K562 (cell line): ENCODE results near the gene PPIF. TPM values are rescaled to one million over a fixed set of nuclear protein-coding genes. Genes with fewer than 3 reads are reported as not detected.

Source experiments
- CTBP1 ChIP-seq: fragments of 450-650 bp; IDR thresholded peaks from 2 replicates; pipeline ENCODE4 v1.6.1; 2016; ENCODE audit warnings: borderline replicate concordance
- FOSL1 ChIP-seq: fragments of 200-800 bp; sonication (Bioruptor generic); conservative IDR thresholded peaks from 2 replicates; pipeline ENCODE4 v1.6.1; 2016; ENCODE audit warnings: missing genetic modification characterization, missing compliant biosample characterization
- FOXJ2 ChIP-seq: fragments of 200-800 bp; sonication (Bioruptor generic); IDR thresholded peaks from 2 replicates; pipeline ENCODE4 v1.6.1; 2016; ENCODE audit warnings: missing genetic modification characterization, missing compliant biosample characterization
- KDM2B ChIP-seq: fragments of 250-450 bp; sonication (Bioruptor Pico); IDR thresholded peaks from 2 replicates; pipeline ENCODE4 v1.8.0; 2021; ENCODE audit warnings: mild to moderate bottlenecking, moderate library complexity
- MCM5 ChIP-seq: fragments of 450-650 bp; IDR thresholded peaks from 2 replicates; pipeline ENCODE4 v1.6.1; 2016; ENCODE audit warnings: low read depth
- MYC ChIP-seq, 2 experiments: fragments of 250-450 bp in 1 of 2; sonication (Bioruptor Pico) in 1 of 2; IDR thresholded peaks; 2 replicates each; pipeline versions ENCODE4 v1.5.1 to v1.6.1; 2012 to 2021; ENCODE audit warnings: low read depth in 2 of 2, borderline replicate concordance in 1 of 2, improper control_type of control experiment in 1 of 2, low read length in 1 of 2, mild to moderate bottlenecking in 1 of 2, moderate library complexity in 1 of 2
- NFATC3 ChIP-seq: fragments of 450-650 bp; IDR thresholded peaks from 2 replicates; pipeline ENCODE4 v1.6.1; 2017; ENCODE audit warnings: mild to moderate bottlenecking
- PCBP1 ChIP-seq: fragments of 200-400 bp; formaldehyde crosslinking; IDR thresholded peaks from 2 replicates; pipeline ENCODE4 v1.6.1; 2018; ENCODE audit warnings: mild to moderate bottlenecking, low read depth, low read length; ENCODE audit not compliant: poor library complexity, severe bottlenecking
- PML ChIP-seq: IDR thresholded peaks from 2 replicates; pipeline ENCODE4 v1.6.1; 2012; ENCODE audit warnings: low read length, inconsistent platforms
- SRSF3 ChIP-seq: fragments of 200-400 bp; formaldehyde crosslinking; IDR thresholded peaks from 2 replicates; pipeline ENCODE4 v1.6.1; 2016; ENCODE audit warnings: mild to moderate bottlenecking, low read length, moderate library complexity; ENCODE audit not compliant: insufficient read depth
- ZHX1 ChIP-seq: fragments of 150-350 bp; conservative IDR thresholded peaks from 2 replicates; pipeline ENCODE4 v1.6.1; 2014; ENCODE audit warnings: low read length
- ZNF668 ChIP-seq: fragments of 250-450 bp; sonication (Bioruptor Pico); IDR thresholded peaks from 2 replicates; pipeline ENCODE4 v1.8.0; 2022; ENCODE audit warnings: mild to moderate bottlenecking, inconsistent platforms
- polyA plus RNA-seq, 8 experiments: library from polyadenylated mRNA; depleted of rRNA in 4 of 8; stranded (reverse) in 5 of 8; unstranded in 3 of 8; fragments of >200 nt; fragmentation: Nextera tagmentation in 2 of 8; fragmentation: Illumina TruSeq in 1 of 8; extraction: Ambion mirVana in 2 of 8; extraction: Trizol in 1 of 8; gene quantifications; 2 replicates each; pipeline versions ENCODE4 v1.2.1 to v1.2.3, GENCODE V29; 2011 to 2014; ENCODE audit warnings: inconsistent platforms in 1 of 8, missing spikeins in 1 of 8
- total RNA-seq, 7 experiments: library from RNA; depleted of rRNA in 6 of 7; stranded (reverse); fragments of >200 nt in 6 of 7; fragmentation: Illumina TruSeq in 2 of 7; extraction: Trizol in 2 of 7; gene quantifications; 2 replicates each; pipeline versions ENCODE4 v1.2.1 to v1.2.3, GENCODE V29; 2011 to 2021; ENCODE audit warnings: low replicate concordance in 1 of 7
- TF ChIP-seq, protein P1 (sequence below): fragments of 450-650 bp; formaldehyde crosslinking; IDR thresholded peaks from 2 replicates; pipeline ENCODE4 v1.4.0; 2020; ENCODE audit warnings: mild to moderate bottlenecking, moderate library complexity
- TF ChIP-seq, protein P2 (sequence below): IDR thresholded peaks from 2 replicates; pipeline ENCODE4 v1.6.1; 2012; ENCODE audit warnings: low read depth, low read length, improper control_type of control experiment, borderline replicate concordance
- TF ChIP-seq, protein P3 (sequence below): fragments of 450-650 bp; conservative IDR thresholded peaks from 2 replicates; pipeline ENCODE4 v1.6.1; 2016; ENCODE audit warnings: missing genetic modification characterization, low read depth, mild to moderate bottlenecking, control low read depth, missing compliant biosample characterization
- TF ChIP-seq, protein P4 (sequence below): sonication (generic); formaldehyde crosslinking; IDR thresholded peaks from 2 replicates; pipeline ENCODE4 v1.8.0; 2023; ENCODE audit warnings: mild to moderate bottlenecking, missing genetic modification reagents
- TF ChIP-seq, protein P5 (sequence below), 2 experiments: fragments of 200-800 bp in 1 of 2; sonication (Bioruptor generic) in 1 of 2; sonication (generic) in 1 of 2; formaldehyde crosslinking in 1 of 2; IDR thresholded peaks in 1 of 2; conservative IDR thresholded peaks in 1 of 2; 2 replicates each; pipeline versions ENCODE4 v1.5.0 to v1.6.1; 2016 to 2020; ENCODE audit warnings: missing compliant biosample characterization in 1 of 2, missing genetic modification characterization in 1 of 2, missing genetic modification reagents in 1 of 2

Gene PPIF
- total and polyA plus RNA-seq, 9 of the 15 experiments (the other 6 are each of a cell fraction or from before 2014, with no cell fraction given), result 40.9 to 287 (median 117) TPM

- TF ChIP-seq, protein P1, sequence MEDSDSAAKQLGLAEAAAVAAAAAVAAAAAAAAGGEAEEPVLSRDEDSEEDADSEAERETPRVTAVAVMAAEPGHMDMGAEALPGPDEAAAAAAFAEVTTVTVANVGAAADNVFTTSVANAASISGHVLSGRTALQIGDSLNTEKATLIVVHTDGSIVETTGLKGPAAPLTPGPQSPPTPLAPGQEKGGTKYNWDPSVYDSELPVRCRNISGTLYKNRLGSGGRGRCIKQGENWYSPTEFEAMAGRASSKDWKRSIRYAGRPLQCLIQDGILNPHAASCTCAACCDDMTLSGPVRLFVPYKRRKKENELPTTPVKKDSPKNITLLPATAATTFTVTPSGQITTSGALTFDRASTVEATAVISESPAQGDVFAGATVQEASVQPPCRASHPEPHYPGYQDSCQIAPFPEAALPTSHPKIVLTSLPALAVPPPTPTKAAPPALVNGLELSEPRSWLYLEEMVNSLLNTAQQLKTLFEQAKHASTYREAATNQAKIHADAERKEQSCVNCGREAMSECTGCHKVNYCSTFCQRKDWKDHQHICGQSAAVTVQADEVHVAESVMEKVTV (CRISPR knock-in tag), result no peak
- TF ChIP-seq, protein P2, sequence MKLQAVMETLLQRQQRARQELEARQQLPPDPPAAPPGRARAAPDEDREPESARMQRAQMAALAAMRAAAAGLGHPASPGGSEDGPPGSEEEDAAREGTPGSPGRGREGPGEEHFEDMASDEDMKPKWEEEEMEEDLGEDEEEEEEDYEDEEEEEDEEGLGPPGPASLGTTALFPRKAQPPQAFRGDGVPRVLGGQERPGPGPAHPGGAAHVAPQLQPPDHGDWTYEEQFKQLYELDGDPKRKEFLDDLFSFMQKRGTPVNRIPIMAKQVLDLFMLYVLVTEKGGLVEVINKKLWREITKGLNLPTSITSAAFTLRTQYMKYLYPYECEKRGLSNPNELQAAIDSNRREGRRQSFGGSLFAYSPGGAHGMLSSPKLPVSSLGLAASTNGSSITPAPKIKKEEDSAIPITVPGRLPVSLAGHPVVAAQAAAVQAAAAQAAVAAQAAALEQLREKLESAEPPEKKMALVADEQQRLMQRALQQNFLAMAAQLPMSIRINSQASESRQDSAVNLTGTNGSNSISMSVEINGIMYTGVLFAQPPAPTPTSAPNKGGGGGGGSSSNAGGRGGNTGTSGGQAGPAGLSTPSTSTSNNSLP, result no peak
- TF ChIP-seq CTBP1 (peak; percentile 49; the same call in 1 of the 2 replicates), FOXJ2 (tag) (no peak), PCBP1 (no peak), ZHX1 (no peak), ZNF668 (CRISPR knock-in tag) (no peak), NFATC3 (no peak), SRSF3 (no peak), MYC (IDR thresholded peaks at IDR 0.05; ENCODE audit: low read depth, low read length) (no peak), MYC (CRISPR knock-in tag; IDR thresholded peaks at IDR 0.05; ENCODE audit: borderline replicate concordance, low read depth) (no peak), FOSL1 (peak; percentile 68), KDM2B (CRISPR knock-in tag) (no peak), PML (no peak), MCM5 (no peak)
- TF ChIP-seq, protein P3, sequence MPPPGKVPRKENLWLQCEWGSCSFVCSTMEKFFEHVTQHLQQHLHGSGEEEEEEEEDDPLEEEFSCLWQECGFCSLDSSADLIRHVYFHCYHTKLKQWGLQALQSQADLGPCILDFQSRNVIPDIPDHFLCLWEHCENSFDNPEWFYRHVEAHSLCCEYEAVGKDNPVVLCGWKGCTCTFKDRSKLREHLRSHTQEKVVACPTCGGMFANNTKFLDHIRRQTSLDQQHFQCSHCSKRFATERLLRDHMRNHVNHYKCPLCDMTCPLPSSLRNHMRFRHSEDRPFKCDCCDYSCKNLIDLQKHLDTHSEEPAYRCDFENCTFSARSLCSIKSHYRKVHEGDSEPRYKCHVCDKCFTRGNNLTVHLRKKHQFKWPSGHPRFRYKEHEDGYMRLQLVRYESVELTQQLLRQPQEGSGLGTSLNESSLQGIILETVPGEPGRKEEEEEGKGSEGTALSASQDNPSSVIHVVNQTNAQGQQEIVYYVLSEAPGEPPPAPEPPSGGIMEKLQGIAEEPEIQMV (tag), result no peak
- TF ChIP-seq, protein P4, sequence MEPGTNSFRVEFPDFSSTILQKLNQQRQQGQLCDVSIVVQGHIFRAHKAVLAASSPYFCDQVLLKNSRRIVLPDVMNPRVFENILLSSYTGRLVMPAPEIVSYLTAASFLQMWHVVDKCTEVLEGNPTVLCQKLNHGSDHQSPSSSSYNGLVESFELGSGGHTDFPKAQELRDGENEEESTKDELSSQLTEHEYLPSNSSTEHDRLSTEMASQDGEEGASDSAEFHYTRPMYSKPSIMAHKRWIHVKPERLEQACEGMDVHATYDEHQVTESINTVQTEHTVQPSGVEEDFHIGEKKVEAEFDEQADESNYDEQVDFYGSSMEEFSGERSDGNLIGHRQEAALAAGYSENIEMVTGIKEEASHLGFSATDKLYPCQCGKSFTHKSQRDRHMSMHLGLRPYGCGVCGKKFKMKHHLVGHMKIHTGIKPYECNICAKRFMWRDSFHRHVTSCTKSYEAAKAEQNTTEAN, result no peak
- TF ChIP-seq, protein P5, sequence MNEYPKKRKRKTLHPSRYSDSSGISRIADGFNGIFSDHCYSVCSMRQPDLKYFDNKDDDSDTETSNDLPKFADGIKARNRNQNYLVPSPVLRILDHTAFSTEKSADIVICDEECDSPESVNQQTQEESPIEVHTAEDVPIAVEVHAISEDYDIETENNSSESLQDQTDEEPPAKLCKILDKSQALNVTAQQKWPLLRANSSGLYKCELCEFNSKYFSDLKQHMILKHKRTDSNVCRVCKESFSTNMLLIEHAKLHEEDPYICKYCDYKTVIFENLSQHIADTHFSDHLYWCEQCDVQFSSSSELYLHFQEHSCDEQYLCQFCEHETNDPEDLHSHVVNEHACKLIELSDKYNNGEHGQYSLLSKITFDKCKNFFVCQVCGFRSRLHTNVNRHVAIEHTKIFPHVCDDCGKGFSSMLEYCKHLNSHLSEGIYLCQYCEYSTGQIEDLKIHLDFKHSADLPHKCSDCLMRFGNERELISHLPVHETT (CRISPR knock-in tag; conservative IDR thresholded peaks at IDR 0.05 in 1 of 2, IDR thresholded peaks at IDR 0.05 in 1 of 2), result no peak
Measured at GRCh38 chr10:79331709-79332108, 15.6 kb upstream of the PPIF start (continued).
